ENCODE measurements around the gene LRRC53. TPM values are rescaled to one million over a fixed set of nuclear protein-coding genes. Genes with fewer than 3 reads are reported as not detected.

The LRRC53 gene
- polyA plus RNA-seq, 3 donors: not detected

DNA sequence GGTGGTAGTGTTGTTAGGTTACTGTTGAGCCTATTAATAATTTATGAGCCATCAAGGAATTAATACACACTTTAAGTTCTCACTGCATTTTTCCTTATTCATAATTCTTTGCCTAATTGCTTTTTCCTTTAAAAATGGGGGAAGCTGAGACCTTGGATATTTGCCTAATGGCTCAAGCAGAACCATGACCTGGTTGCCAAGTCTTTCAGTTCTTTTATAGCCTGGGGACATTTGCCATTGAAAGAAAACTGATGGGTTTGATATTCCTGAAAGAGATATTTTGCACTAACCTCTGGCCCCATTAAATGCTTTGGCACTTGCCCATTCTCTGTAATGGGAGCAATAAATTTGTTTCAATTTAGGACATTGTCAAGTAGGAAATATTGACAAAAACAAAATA is 18.5 kb upstream of the LRRC53 start:
- Histone ChIP-seq H3K4me3 (replicated peaks in 1 of 3; ENCODE audit: low read depth in 2 of 3, low read length in 3 of 3) (no peak overlapping the region), H3K27ac (ENCODE audit: low read depth in 1 of 2, low read length in 2 of 2) (no peak overlapping the region), H2AFZ (ENCODE audit: insufficient read depth, low read depth, low read length, poor library complexity, severe bottlenecking) (no peak overlapping the region), H3K27me3 (ENCODE audit: control insufficient read depth in 2 of 2, insufficient read depth in 2 of 2, low read length in 2 of 2) (no peaks in the 10 kb centered on the region), H3K36me3 (replicated peaks in 1 of 2; ENCODE audit: control insufficient read depth in 1 of 2, insufficient read depth in 2 of 2, low read length in 2 of 2) (no peaks in the 10 kb centered on the region), H3K4me2 (replicated peaks; ENCODE audit: extremely low read depth, low read length, poor library complexity, severe bottlenecking) (no peak overlapping the region), H3K4me1 (ENCODE audit: control insufficient read depth in 1 of 2, insufficient read depth in 2 of 2, low read length in 2 of 2) (no peaks in the 10 kb centered on the region), H3K9ac (ENCODE audit: insufficient read depth, low read length, poor library complexity, severe bottlenecking) (no peak overlapping the region), H3K9me3 (replicated peaks in 1 of 2; ENCODE audit: control insufficient read depth in 1 of 2, insufficient read depth in 1 of 2, low read length in 2 of 2) (peaks cover 0 to 6% of the 10 kb centered on the region in 2 donors), H4K20me1 (ENCODE audit: insufficient read depth, low read length) (no peaks in the 10 kb centered on the region), H3K79me2 (ENCODE audit: insufficient read depth, low read length) (no peaks in the 10 kb centered on the region)
- H3K4me3 Mint-ChIP-seq: no peak overlapping the region
- H3K27ac Mint-ChIP-seq: no peak overlapping the region
- intact Hi-C loops (cut with micrococcal nuclease): no loop called here
- TF ChIP-seq, protein P1, sequence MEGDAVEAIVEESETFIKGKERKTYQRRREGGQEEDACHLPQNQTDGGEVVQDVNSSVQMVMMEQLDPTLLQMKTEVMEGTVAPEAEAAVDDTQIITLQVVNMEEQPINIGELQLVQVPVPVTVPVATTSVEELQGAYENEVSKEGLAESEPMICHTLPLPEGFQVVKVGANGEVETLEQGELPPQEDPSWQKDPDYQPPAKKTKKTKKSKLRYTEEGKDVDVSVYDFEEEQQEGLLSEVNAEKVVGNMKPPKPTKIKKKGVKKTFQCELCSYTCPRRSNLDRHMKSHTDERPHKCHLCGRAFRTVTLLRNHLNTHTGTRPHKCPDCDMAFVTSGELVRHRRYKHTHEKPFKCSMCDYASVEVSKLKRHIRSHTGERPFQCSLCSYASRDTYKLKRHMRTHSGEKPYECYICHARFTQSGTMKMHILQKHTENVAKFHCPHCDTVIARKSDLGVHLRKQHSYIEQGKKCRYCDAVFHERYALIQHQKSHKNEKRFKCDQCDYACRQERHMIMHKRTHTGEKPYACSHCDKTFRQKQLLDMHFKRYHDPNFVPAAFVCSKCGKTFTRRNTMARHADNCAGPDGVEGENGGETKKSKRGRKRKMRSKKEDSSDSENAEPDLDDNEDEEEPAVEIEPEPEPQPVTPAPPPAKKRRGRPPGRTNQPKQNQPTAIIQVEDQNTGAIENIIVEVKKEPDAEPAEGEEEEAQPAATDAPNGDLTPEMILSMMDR (IDR thresholded peaks at IDR 0.05): no peak
- H3K4me1 Mint-ChIP-seq: no peaks in the 10 kb centered on the region
- H3K27me3 Mint-ChIP-seq (ENCODE audit: low read depth in 3 of 3): peaks cover 0 to 2% (median 0%) of the 10 kb centered on the region in 3 donors
- H3K36me3 Mint-ChIP-seq: no peaks in the 10 kb centered on the region
- no peak for DNase-seq
- peaks cover 0 to 5% (median 2%) of the 10 kb centered on the region in 7 donors for H3K9me3 Mint-ChIP-seq

DNA sequence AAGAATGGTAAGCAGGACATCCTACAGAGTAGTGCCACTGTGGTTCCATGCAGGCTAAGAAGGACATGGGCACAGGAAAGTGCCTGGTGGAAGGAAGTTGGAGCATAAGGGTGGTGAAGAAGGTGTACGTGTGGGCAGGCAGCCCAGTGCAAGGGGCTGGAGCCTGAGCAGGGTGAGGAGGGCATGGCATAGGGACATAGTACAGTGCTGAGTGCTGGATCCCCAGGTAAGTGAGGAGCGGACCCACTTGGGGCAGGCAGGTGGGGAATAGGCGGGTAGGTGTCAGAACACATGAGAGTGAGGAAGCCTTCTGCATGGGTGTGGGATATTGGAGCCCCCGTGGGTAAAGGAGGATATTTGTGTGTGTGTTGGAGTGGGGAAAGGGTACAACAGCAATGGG is 15.7 kb upstream of the LRRC53 start:
- Histone ChIP-seq H3K4me3 (replicated peaks in 1 of 3; ENCODE audit: low read depth in 2 of 3, low read length in 3 of 3) (no peak overlapping the region), H3K9ac (ENCODE audit: insufficient read depth, low read length, poor library complexity, severe bottlenecking) (no peak overlapping the region), H4K20me1 (ENCODE audit: insufficient read depth, low read length) (no peaks in the 10 kb centered on the region), H2AFZ (ENCODE audit: insufficient read depth, low read depth, low read length, poor library complexity, severe bottlenecking) (no peak overlapping the region), H3K9me3 (replicated peaks in 1 of 2; ENCODE audit: control insufficient read depth in 1 of 2, insufficient read depth in 1 of 2, low read length in 2 of 2) (peaks cover 0 to 6% of the 10 kb centered on the region in 2 donors), H3K27me3 (ENCODE audit: control insufficient read depth in 2 of 2, insufficient read depth in 2 of 2, low read length in 2 of 2) (no peaks in the 10 kb centered on the region), H3K79me2 (ENCODE audit: insufficient read depth, low read length) (no peaks in the 10 kb centered on the region), H3K36me3 (replicated peaks in 1 of 2; ENCODE audit: control insufficient read depth in 1 of 2, insufficient read depth in 2 of 2, low read length in 2 of 2) (no peaks in the 10 kb centered on the region), H3K4me2 (replicated peaks; ENCODE audit: extremely low read depth, low read length, poor library complexity, severe bottlenecking) (no peak overlapping the region), H3K4me1 (ENCODE audit: control insufficient read depth in 1 of 2, insufficient read depth in 2 of 2, low read length in 2 of 2) (no peaks in the 10 kb centered on the region), H3K27ac (ENCODE audit: low read depth in 1 of 2, low read length in 2 of 2) (no peak overlapping the region)
- no peak for DNase-seq
- Mint-ChIP-seq H3K27me3 (ENCODE audit: low read depth in 3 of 3) (peaks cover 0 to 2% (median 0%) of the 10 kb centered on the region in 3 donors), H3K27ac (no peak overlapping the region), H3K9me3 (peaks cover 0 to 5% (median 2%) of the 10 kb centered on the region in 7 donors), H3K4me1 (no peaks in the 10 kb centered on the region), H3K4me3 (no peak overlapping the region), H3K36me3 (no peaks in the 10 kb centered on the region)
- intact Hi-C loops (cut with micrococcal nuclease): no loop called here
- 93% methylated on average over 4 of the region's 4 CpGs for WGBS (ENCODE audit: insufficient coverage)
- TF ChIP-seq, protein P1 (IDR thresholded peaks at IDR 0.05): no peak
